ENCODE results near the gene TANK. TPM values are rescaled to one million over a fixed set of nuclear protein-coding genes. Genes with fewer than 3 reads are reported as not detected.

TANK gene
- total RNA-seq, 1 experiment from 2014 or later, result 52.5 TPM

DNA sequence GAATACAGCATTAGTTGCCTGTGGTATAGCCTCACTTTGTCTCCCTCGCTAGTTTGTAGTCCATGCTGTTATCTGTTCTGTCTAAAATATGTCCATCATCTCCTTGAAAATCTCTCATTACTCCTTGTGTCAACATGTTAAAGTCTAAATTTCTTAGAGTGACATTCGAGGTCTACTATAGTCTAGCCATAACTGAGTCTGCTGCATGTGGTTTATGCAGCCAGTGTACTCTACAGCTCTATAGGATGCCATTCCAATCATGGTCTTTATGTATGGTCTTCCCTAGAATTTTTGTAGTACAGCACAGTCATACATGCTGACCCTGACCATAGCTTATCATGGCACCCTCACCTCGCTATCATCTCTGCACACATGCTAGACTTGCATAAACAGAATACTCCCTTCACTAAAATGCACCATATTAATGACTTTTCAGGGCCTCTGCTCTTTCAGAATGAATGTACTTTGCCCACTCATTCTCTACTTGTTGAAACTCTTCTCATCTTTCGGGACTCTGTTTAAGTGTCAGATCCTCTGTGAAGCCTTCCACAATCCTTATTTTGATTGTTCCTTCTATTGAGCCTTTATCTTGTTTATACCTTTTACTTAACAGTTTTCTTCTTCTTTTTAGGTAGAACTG lies 12.8 kb downstream of the TANK start (continued):
- TF ChIP-seq, protein P1, sequence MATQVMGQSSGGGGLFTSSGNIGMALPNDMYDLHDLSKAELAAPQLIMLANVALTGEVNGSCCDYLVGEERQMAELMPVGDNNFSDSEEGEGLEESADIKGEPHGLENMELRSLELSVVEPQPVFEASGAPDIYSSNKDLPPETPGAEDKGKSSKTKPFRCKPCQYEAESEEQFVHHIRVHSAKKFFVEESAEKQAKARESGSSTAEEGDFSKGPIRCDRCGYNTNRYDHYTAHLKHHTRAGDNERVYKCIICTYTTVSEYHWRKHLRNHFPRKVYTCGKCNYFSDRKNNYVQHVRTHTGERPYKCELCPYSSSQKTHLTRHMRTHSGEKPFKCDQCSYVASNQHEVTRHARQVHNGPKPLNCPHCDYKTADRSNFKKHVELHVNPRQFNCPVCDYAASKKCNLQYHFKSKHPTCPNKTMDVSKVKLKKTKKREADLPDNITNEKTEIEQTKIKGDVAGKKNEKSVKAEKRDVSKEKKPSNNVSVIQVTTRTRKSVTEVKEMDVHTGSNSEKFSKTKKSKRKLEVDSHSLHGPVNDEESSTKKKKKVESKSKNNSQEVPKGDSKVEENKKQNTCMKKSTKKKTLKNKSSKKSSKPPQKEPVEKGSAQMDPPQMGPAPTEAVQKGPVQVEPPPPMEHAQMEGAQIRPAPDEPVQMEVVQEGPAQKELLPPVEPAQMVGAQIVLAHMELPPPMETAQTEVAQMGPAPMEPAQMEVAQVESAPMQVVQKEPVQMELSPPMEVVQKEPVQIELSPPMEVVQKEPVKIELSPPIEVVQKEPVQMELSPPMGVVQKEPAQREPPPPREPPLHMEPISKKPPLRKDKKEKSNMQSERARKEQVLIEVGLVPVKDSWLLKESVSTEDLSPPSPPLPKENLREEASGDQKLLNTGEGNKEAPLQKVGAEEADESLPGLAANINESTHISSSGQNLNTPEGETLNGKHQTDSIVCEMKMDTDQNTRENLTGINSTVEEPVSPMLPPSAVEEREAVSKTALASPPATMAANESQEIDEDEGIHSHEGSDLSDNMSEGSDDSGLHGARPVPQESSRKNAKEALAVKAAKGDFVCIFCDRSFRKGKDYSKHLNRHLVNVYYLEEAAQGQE (IDR thresholded peaks at IDR 0.05; ENCODE audit: low read depth), result no peak
- no peak for TF ChIP-seq ELF1 (IDR thresholded peaks at IDR 0.05; ENCODE audit: borderline replicate concordance, low read depth)
- TF ChIP-seq, protein P2, sequence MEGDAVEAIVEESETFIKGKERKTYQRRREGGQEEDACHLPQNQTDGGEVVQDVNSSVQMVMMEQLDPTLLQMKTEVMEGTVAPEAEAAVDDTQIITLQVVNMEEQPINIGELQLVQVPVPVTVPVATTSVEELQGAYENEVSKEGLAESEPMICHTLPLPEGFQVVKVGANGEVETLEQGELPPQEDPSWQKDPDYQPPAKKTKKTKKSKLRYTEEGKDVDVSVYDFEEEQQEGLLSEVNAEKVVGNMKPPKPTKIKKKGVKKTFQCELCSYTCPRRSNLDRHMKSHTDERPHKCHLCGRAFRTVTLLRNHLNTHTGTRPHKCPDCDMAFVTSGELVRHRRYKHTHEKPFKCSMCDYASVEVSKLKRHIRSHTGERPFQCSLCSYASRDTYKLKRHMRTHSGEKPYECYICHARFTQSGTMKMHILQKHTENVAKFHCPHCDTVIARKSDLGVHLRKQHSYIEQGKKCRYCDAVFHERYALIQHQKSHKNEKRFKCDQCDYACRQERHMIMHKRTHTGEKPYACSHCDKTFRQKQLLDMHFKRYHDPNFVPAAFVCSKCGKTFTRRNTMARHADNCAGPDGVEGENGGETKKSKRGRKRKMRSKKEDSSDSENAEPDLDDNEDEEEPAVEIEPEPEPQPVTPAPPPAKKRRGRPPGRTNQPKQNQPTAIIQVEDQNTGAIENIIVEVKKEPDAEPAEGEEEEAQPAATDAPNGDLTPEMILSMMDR (IDR thresholded peaks at IDR 0.05 in 2 of 3, conservative IDR thresholded peaks at IDR 0.05 in 1 of 3; ENCODE audit: borderline replicate concordance in 1 of 3, insufficient read depth in 1 of 3, low read depth in 2 of 3, low read length in 2 of 3), result no peak
- TF ChIP-seq SP1 (IDR thresholded peaks at IDR 0.05; ENCODE audit: low read depth), result no peak
- TF ChIP-seq CBX3 (IDR thresholded peaks at IDR 0.05; ENCODE audit: low read depth), result no peak

DNA sequence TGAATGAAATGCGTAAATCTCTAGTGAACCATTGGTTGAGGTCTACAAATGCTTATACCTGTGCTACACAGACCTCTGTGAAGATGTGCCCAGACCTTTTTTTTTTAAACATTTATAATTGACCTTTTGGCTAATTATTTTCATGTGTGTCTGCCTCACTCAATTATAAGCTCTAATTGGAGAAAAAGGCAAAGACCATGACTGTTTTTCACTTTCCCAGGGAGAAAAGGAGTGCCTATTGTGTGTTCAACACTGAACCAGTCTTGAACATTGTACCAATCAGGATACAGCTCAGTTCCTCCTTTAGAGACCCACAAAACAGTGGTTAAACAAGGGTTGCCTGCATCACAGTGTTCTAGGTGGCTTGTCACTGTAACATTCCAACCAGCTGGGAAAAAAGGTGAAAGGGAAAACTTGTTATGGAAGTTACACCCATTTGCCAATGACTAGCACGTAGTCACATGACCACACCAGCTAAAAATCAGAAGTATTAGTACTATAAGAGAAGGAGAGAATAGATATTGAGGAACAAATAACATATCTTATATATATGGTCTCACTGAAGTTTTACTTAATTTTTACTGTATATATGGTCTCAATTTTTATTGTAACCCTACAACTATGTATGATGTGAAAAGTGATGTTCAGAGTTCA lies 13.4 kb downstream of the TANK start:
- H3K9me2 ChIP-seq (ENCODE audit: insufficient read depth), result no peaks in the 10 kb centered on the region
- BruUV-seq (replicated peaks), result no TSS peak
- no peak overlapping the region for H3K4me2 ChIP-seq (ENCODE audit: low read length)
- H3K27me3 ChIP-seq (ENCODE audit: insufficient read depth, low read length), result no peaks in the 10 kb centered on the region
- H3K9me3 ChIP-seq (ENCODE audit: control insufficient read depth in 1 of 2, insufficient read depth in 1 of 2, low read depth in 1 of 2, low read length in 2 of 2), result no peaks in the 10 kb centered on the region
- no peaks in the 10 kb centered on the region for H4K20me1 ChIP-seq (ENCODE audit: insufficient read depth)
- intact Hi-C loops (cut with micrococcal nuclease), result no loop called here
- H3K4me1 ChIP-seq (ENCODE audit: control insufficient read depth in 1 of 2, insufficient read depth in 2 of 2, low read length in 2 of 2), result peaks cover 13 to 16% of the 10 kb centered on the region in 2 experiments; a peak in 3 of 4 replicates
- ChIA-PET RAD21 (ENCODE audit: low non-redundant PET in 1 of 2, low total read pairs in 2 of 2, uncharacterized antibody in 2 of 2, unreplicated experiment in 2 of 2) (no interaction called here), POLR2A (interaction anchor here (0.6 kb wide), 1 partner anchor 40 kb away, joined by 3 read pairs; no protein-coding TSS in a partner anchor), CTCF (no interaction called here)
- ATAC-seq (no peak), DNase-seq (ENCODE audit: low read depth, low spot score) (no peak)
- H3K9ac ChIP-seq (ENCODE audit: low read length), result no peak overlapping the region
- peaks cover 94% of the 10 kb centered on the region for H3K79me2 ChIP-seq (ENCODE audit: insufficient read depth, low read length)
- H3K36me3 ChIP-seq (ENCODE audit: control insufficient read depth in 1 of 2, insufficient read depth in 2 of 2, low read length in 2 of 2), result no peaks in the 10 kb centered on the region
- H3K27ac ChIP-seq (ENCODE audit: low read depth, low read length), result no peak overlapping the region
- H3K4me3 ChIP-seq (replicated peaks in 1 of 2; ENCODE audit: low read depth in 1 of 2, low read length in 2 of 2), result no peak overlapping the region
- H2AFZ ChIP-seq (ENCODE audit: low read depth, low read length, poor library complexity, severe bottlenecking), result no peak overlapping the region
- no peak for TF ChIP-seq EZH2 (IDR thresholded peaks at IDR 0.05)
- TF ChIP-seq, protein P1 (IDR thresholded peaks at IDR 0.05; ENCODE audit: low read depth), result no peak
- TF ChIP-seq RAD21 (IDR thresholded peaks at IDR 0.05; ENCODE audit: low read depth), result no peak
- no peak for TF ChIP-seq YY1 (IDR thresholded peaks at IDR 0.05; ENCODE audit: extremely low read depth, insufficient replicate concordance, low read depth, low read length)
- no peak for TF ChIP-seq SRF (IDR thresholded peaks at IDR 0.05; ENCODE audit: low read depth)
- TF ChIP-seq FOSL1 (IDR thresholded peaks at IDR 0.05; ENCODE audit: low read depth), result no peak
- TF ChIP-seq ZNF274 (IDR thresholded peaks at IDR 0.05; ENCODE audit: low read depth, low read length), result no peak
- TF ChIP-seq, protein P3, sequence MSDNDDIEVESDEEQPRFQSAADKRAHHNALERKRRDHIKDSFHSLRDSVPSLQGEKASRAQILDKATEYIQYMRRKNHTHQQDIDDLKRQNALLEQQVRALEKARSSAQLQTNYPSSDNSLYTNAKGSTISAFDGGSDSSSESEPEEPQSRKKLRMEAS (IDR thresholded peaks at IDR 0.05), result no peak

All from HCT116 (cell line).